NCI-H446 treated with DMSO at 0.1 percent for 48 hours (cell line): ENCODE results near the gene LRMDA.

Experiments
- DNase-seq: peaks from one replicate; lab custom pipeline; 2025; lab: John Stamatoyannopoulos, UW

The LRMDA gene

GRCh38 chr10:75925999-75926398 lies 494.6 kb downstream of the LRMDA start:
- no peak for DNase-seq

- no peak for DNase-seq
These were observed 495.3 kb downstream of the LRMDA start for GRCh38 chr10:75926763-75927162.

GRCh38 chr10:75928231-75928630 lies 496.8 kb downstream of the LRMDA start:
- no peak for DNase-seq

GRCh38 chr10:75929630-75930161 lies 498.3 kb downstream of the LRMDA start:
- DNase-seq = no peak

GRCh38 chr10:75932921-75933320 lies 501.5 kb downstream of the LRMDA start:
- DNase-seq = no peak

GRCh38 chr10:75935240-75935639 lies 503.8 kb downstream of the LRMDA start:
- no peak for DNase-seq

GRCh38 chr10:75935650-75936400 lies 504.4 kb downstream of the LRMDA start:
- DNase-seq = no peak

- no peak for DNase-seq
These were observed 505.4 kb downstream of the LRMDA start for GRCh38 chr10:75936841-75937240.

GRCh38 chr10:75937823-75938222 lies 506.4 kb downstream of the LRMDA start:
- no peak for DNase-seq

- DNase-seq = no peak
These were observed 507.1 kb downstream of the LRMDA start for GRCh38 chr10:75938380-75939122.

- DNase-seq = no peak
These were observed 508.1 kb downstream of the LRMDA start for GRCh38 chr10:75939541-75939940.

- DNase-seq = no peak
These were observed 509.3 kb downstream of the LRMDA start for GRCh38 chr10:75940742-75941141.

- DNase-seq = no peak
These were observed 509.9 kb downstream of the LRMDA start for GRCh38 chr10:75941223-75941801.

GRCh38 chr10:75944061-75944460 lies 512.6 kb downstream of the LRMDA start:
- DNase-seq = no peak

- DNase-seq = no peak
These were observed 517.2 kb downstream of the LRMDA start for GRCh38 chr10:75948583-75948982.

- no peak for DNase-seq
These were observed 518.9 kb downstream of the LRMDA start for GRCh38 chr10:75950307-75950706.

GRCh38 chr10:75950997-75951589 lies 519.7 kb downstream of the LRMDA start:
- no peak for DNase-seq

- no peak for DNase-seq
These were observed 520.2 kb downstream of the LRMDA start for GRCh38 chr10:75951627-75952026.

- DNase-seq = no peak
These were observed 520.7 kb downstream of the LRMDA start for GRCh38 chr10:75952093-75952492.

GRCh38 chr10:75954486-75954885 lies 523.1 kb downstream of the LRMDA start:
- DNase-seq = no peak

- DNase-seq = no peak
These were observed 524.6 kb downstream of the LRMDA start for GRCh38 chr10:75955973-75956502.

- DNase-seq = no peak
These were observed 525.2 kb downstream of the LRMDA start for GRCh38 chr10:75956624-75957023.
